Sigmoid colon (tissue), 7 donors: Measurements from ENCODE around the gene CRYBG1. TPM values are rescaled to one million over a fixed set of nuclear protein-coding genes. Genes with fewer than 3 reads are reported as not detected.

Experiments used
- DNase-seq: peaks from one replicate; pipeline ENCODE4 v3.0.0-alpha.2; 2019
- H3K27ac ChIP-seq, 4 donors: fragments of 200-600 bp; sonication (generic); one replicate each; pipeline ENCODE4 v1.5.1; 2016 to 2019; ENCODE audit warnings: mild to moderate bottlenecking in 1 of 4
- H3K27me3 ChIP-seq, 3 donors: fragments of 200-600 bp; sonication (generic); one replicate each; pipeline ENCODE4 v1.5.1; 2019; ENCODE audit warnings: mild to moderate bottlenecking in 1 of 3
- H3K36me3 ChIP-seq, 4 donors: fragments of 200-600 bp; sonication (generic); one replicate each; pipeline ENCODE4 v1.5.1; 2016 to 2019
- H3K4me1 ChIP-seq, 4 donors: fragments of 200-600 bp; sonication (generic); one replicate each; pipeline ENCODE4 v1.5.1; 2017 to 2019
- H3K4me3 ChIP-seq, 4 donors: fragments of 200-600 bp; sonication (generic); one replicate each; pipeline ENCODE4 v1.5.1; 2017 to 2019; ENCODE audit warnings: mild to moderate bottlenecking in 2 of 4, moderate library complexity in 1 of 4
- H3K9me3 ChIP-seq, 4 donors: fragments of 200-600 bp in 3 of 4; sonication (generic) in 3 of 4; one replicate each; pipeline versions ENCODE4 v1.5.1 to v1.6.1; 2013 to 2019
- EP300 ChIP-seq, 4 donors: sonication (generic); formaldehyde crosslinking; IDR thresholded peaks; one replicate each; pipeline ENCODE4 v1.6.1; 2017; ENCODE audit warnings: antibody characterized with exemption in 4 of 4
- POLR2A ChIP-seq, 2 donors: fragments of 450-650 bp; IDR thresholded peaks; one replicate each; pipeline ENCODE4 v1.6.1; 2016; ENCODE audit warnings: antibody characterized with exemption in 2 of 2, mild to moderate bottlenecking in 2 of 2, moderate library complexity in 2 of 2
- POLR2AphosphoS5 ChIP-seq, 4 donors: sonication (generic); formaldehyde crosslinking; IDR thresholded peaks; one replicate each; pipeline ENCODE4 v1.6.1; 2017; ENCODE audit warnings: antibody characterized with exemption in 4 of 4
- WGBS, 2 donors: extraction: QIAGEN DNeasy Blood & Tissue Kit; methylation state at CpG; one replicate each; pipeline ENCODE4 v1.1.7; 2013; 5-methylcytosine and 5-hydroxymethylcytosine counted together
- intact Hi-C: fragments of 100-400 bp; cut with DNase I; formaldehyde crosslinking; loops from one replicate; pipeline ENCODE4 v1.15.1; 2023
- polyA plus RNA-seq, 3 donors: library from polyadenylated mRNA; stranded (reverse); fragments of 200-250 nt; gene quantifications; one replicate each; pipeline ENCODE4 v1.2.3, GENCODE V29; 2013
- total RNA-seq, 4 donors: library from RNA; depleted of rRNA; stranded (reverse); fragments of >200 nt; gene quantifications; one replicate each; pipeline ENCODE4 v1.1.0, GENCODE V29; 2016
- TF ChIP-seq, protein P1 (sequence below), 4 experiments: fragments of 450-650 bp in 3 of 4; fragments of 200-600 bp in 1 of 4; IDR thresholded peaks; one replicate each; pipeline ENCODE4 v1.5.1; 2016 to 2019; ENCODE audit warnings: antibody characterized with exemption in 4 of 4, mild to moderate bottlenecking in 3 of 4, moderate library complexity in 2 of 4
- donor health status: healthy with polysubstance abuse.
- donor health status: Bipolar disorder and iron deficiency.
- donor health status: healthy.

Gene CRYBG1
- total and polyA plus RNA-seq, 7 donors, result 5.8 to 26.5 (median 10.2) TPM

GRCh38 chr6:106385530-106385929, 25.0 kb downstream of the CRYBG1 start:
- no peak for DNase-seq
- H3K9me3 ChIP-seq, result no peaks in the 10 kb centered on the region

DNA sequence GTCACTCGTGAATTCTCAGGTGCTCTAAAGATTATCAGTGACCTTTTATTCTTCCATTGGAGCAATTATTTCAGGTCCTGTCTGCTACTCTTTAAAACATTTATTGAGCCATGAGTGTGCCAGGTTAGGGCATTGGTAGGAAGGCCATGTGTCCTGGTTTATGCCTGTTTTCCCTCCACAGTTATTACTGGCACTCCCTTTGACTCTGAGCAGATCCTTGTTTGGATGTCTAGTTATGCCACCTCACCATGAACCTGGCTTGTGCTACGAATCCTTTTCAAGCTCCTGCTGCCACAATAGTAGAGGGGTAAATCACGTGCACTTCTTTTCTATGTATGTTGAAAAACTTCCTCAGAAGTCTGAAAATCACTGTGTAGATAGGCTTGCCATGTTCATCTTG, 27.4 kb downstream of the CRYBG1 start:
- peaks cover 0 to 39% (median 3%) of the 10 kb centered on the region in 4 donors for H3K4me1 ChIP-seq
- H3K36me3 ChIP-seq, result no peaks in the 10 kb centered on the region
- H3K27me3 ChIP-seq, result no peaks in the 10 kb centered on the region
- TF ChIP-seq, protein P1, sequence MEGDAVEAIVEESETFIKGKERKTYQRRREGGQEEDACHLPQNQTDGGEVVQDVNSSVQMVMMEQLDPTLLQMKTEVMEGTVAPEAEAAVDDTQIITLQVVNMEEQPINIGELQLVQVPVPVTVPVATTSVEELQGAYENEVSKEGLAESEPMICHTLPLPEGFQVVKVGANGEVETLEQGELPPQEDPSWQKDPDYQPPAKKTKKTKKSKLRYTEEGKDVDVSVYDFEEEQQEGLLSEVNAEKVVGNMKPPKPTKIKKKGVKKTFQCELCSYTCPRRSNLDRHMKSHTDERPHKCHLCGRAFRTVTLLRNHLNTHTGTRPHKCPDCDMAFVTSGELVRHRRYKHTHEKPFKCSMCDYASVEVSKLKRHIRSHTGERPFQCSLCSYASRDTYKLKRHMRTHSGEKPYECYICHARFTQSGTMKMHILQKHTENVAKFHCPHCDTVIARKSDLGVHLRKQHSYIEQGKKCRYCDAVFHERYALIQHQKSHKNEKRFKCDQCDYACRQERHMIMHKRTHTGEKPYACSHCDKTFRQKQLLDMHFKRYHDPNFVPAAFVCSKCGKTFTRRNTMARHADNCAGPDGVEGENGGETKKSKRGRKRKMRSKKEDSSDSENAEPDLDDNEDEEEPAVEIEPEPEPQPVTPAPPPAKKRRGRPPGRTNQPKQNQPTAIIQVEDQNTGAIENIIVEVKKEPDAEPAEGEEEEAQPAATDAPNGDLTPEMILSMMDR (IDR thresholded peaks at IDR 0.05), result no peak
- TF ChIP-seq EP300 (IDR thresholded peaks at IDR 0.05) (peak in 2 of 4 donors; percentile 71 to 76), POLR2AphosphoS5 (IDR thresholded peaks at IDR 0.05) (peak; percentile 57 to 93 (median 78)), POLR2A (IDR thresholded peaks at IDR 0.05) (no peak)
- H3K27ac ChIP-seq, result peak overlapping the region in 3 of 4 donors; percentile 69 to 77 (median 73)
- 80 to 83% methylated on average over 3 of the region's 3 CpGs for WGBS, 2 donors
- intact Hi-C loops, result no loop called here
- DNase-seq, result peak; percentile 67
- H3K9me3 ChIP-seq, result no peaks in the 10 kb centered on the region
- no peak overlapping the region for H3K4me3 ChIP-seq

More at GRCh38 chr6:106385530-106385929, 25.0 kb downstream of the CRYBG1 start:
- no peaks in the 10 kb centered on the region for H3K36me3 ChIP-seq
- 84 to 92% methylated on average over 6 of the region's 6 CpGs for WGBS, 2 donors
- peaks cover 0 to 29% (median 2%) of the 10 kb centered on the region in 4 donors for H3K4me1 ChIP-seq
- no peak overlapping the region for H3K4me3 ChIP-seq
- H3K27ac ChIP-seq, result no peak overlapping the region
- intact Hi-C loops, result no loop called here
- TF ChIP-seq POLR2A (IDR thresholded peaks at IDR 0.05), result no peak
- TF ChIP-seq, protein P1 (IDR thresholded peaks at IDR 0.05), result no peak
- TF ChIP-seq EP300 (IDR thresholded peaks at IDR 0.05), result no peak
- no peak for TF ChIP-seq POLR2AphosphoS5 (IDR thresholded peaks at IDR 0.05)
- no peaks in the 10 kb centered on the region for H3K27me3 ChIP-seq

GRCh38 chr6:106390088-106390487, 29.6 kb downstream of the CRYBG1 start:
- intact Hi-C loops, result no loop called here
- Histone ChIP-seq H3K27me3 (no peaks in the 10 kb centered on the region), H3K27ac (peak overlapping the region in 3 of 4 donors; percentile 68 to 77 (median 69)), H3K4me3 (no peak overlapping the region), H3K36me3 (no peaks in the 10 kb centered on the region), H3K9me3 (no peaks in the 10 kb centered on the region), H3K4me1 (peaks cover 0 to 34% (median 3%) of the 10 kb centered on the region in 4 donors)
- 79 to 82% methylated on average over 1 of the region's 1 CpG for WGBS, 2 donors
- TF ChIP-seq POLR2AphosphoS5 (IDR thresholded peaks at IDR 0.05), result no peak
- TF ChIP-seq, protein P1 (IDR thresholded peaks at IDR 0.05), result no peak
- TF ChIP-seq EP300 (IDR thresholded peaks at IDR 0.05), result no peak
- no peak for TF ChIP-seq POLR2A (IDR thresholded peaks at IDR 0.05)
- DNase-seq, result no peak

- TF ChIP-seq POLR2A (IDR thresholded peaks at IDR 0.05) (no peak), POLR2AphosphoS5 (IDR thresholded peaks at IDR 0.05) (no peak), EP300 (IDR thresholded peaks at IDR 0.05) (no peak)
- TF ChIP-seq, protein P1 (IDR thresholded peaks at IDR 0.05), result no peak
- no peaks in the 10 kb centered on the region for H3K36me3 ChIP-seq
- no peaks in the 10 kb centered on the region for H3K27me3 ChIP-seq
Measured at GRCh38 chr6:106396426-106397220, 36.1 kb downstream of the CRYBG1 start.

More at GRCh38 chr6:106396426-106397220, 36.1 kb downstream of the CRYBG1 start:
- Histone ChIP-seq H3K4me1 (peaks cover 0 to 25% (median 1%) of the 10 kb centered on the region in 4 donors), H3K27ac (peak overlapping the region in 1 of 4 donors; percentile 18), H3K9me3 (no peaks in the 10 kb centered on the region), H3K4me3 (no peak overlapping the region)
- 87 to 91% methylated on average over 7 of the region's 7 CpGs for WGBS, 2 donors
- intact Hi-C loops, result no loop called here
- DNase-seq, result no peak
